MM.1S (cell line): ENCODE data around the gene DIPK1C.

Source experiments
- EZH2 ChIP-seq: fragments of 300-600 bp; sonication (generic); optimal IDR thresholded peaks from 2 replicates; pipeline ENCODE3; 2017; ENCODE audit warnings: low read depth, mild to moderate bottlenecking, antibody characterized with exemption, low read length, mixed read lengths
- TF ChIP-seq, protein P1 (sequence below): fragments of 300-600 bp; sonication (generic); IDR thresholded peaks from 2 replicates; pipeline ENCODE4 v1.5.1; 2016; ENCODE audit warnings: antibody characterized with exemption, low read length, mixed read lengths

DNA sequence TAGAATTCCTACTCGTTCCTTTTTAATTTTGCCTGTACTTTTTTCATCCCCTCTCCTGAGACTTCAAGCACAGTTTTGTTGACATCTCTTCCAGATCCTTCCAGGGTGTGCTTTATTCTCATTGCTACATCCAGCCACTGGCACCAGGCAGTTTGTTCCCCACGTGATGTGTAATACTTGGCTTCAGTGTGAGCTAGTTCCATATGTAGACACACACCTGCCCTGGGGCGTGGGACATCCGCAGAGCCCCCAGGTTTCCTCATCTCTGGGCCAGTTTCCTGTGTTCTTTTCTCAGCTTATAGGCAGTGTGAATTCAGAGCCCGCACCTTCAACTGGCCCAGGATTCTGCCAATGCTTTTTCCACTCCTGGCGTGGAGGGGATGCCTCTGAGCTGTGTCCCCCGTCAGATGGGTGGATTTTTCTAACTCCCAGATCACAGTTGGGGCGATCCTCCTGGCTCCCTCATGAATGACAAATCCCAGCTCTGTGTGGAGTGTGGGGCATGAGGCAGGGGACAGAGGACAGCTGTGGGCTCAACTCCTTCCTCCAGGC lies 46.6 kb downstream of the DIPK1C start:
- no peak for TF ChIP-seq EZH2
- TF ChIP-seq, protein P1, sequence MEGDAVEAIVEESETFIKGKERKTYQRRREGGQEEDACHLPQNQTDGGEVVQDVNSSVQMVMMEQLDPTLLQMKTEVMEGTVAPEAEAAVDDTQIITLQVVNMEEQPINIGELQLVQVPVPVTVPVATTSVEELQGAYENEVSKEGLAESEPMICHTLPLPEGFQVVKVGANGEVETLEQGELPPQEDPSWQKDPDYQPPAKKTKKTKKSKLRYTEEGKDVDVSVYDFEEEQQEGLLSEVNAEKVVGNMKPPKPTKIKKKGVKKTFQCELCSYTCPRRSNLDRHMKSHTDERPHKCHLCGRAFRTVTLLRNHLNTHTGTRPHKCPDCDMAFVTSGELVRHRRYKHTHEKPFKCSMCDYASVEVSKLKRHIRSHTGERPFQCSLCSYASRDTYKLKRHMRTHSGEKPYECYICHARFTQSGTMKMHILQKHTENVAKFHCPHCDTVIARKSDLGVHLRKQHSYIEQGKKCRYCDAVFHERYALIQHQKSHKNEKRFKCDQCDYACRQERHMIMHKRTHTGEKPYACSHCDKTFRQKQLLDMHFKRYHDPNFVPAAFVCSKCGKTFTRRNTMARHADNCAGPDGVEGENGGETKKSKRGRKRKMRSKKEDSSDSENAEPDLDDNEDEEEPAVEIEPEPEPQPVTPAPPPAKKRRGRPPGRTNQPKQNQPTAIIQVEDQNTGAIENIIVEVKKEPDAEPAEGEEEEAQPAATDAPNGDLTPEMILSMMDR: no peak
